ENCODE measurements around the gene PSMA3. TPM values are rescaled to one million over a fixed set of nuclear protein-coding genes. Genes with fewer than 3 reads are reported as not detected.

The PSMA3 gene
- total and polyA plus RNA-seq, 9 of the 15 experiments (the other 6 are each of a cell fraction or from before 2014, with no cell fraction given) = 129 to 786 (median 319) TPM

GRCh38 chr14:58216544-58216943, 28.1 kb upstream of the PSMA3 start:
- ChIA-PET CTCF (ENCODE audit: low intra/inter-chr PET ratio) (no interaction called here), POLR2A (interaction anchor here (0.6 kb wide), 1 partner anchor 30 kb away, joined by 3 read pairs; no protein-coding TSS in a partner anchor)
- DNase-seq (ENCODE audit: extremely low read depth in 1 of 4, low spot score in 3 of 4) = no peak
- TF ChIP-seq NFE2 (IDR thresholded peaks at IDR 0.05; ENCODE audit: low read depth) (peak; percentile 42), ZNF511 (CRISPR knock-in tag; IDR thresholded peaks at IDR 0.05) (no peak)
- Histone ChIP-seq H3K79me2 (ENCODE audit: control insufficient read depth, insufficient read depth, low read length) (no peaks in the 10 kb centered on the region), H3K36me3 (ENCODE audit: control insufficient read depth, insufficient read depth, low read length) (peaks cover 34% of the 10 kb centered on the region), H3K27ac (ENCODE audit: extremely low read depth, low read depth, low read length) (no peak overlapping the region), H3K9ac (ENCODE audit: insufficient read depth in 1 of 2, low read depth in 2 of 2, low read length in 2 of 2) (no peak overlapping the region), H3K27me3 (ENCODE audit: control insufficient read depth in 2 of 2, insufficient read depth in 2 of 2, low read length in 2 of 2) (no peaks in the 10 kb centered on the region), H3K9me1 (ENCODE audit: control insufficient read depth, insufficient read depth, low read length) (no peaks in the 10 kb centered on the region), H3K9me3 (replicated peaks; ENCODE audit: control insufficient read depth, insufficient read depth, low read depth, low read length) (no peaks in the 10 kb centered on the region), H3K4me2 (ENCODE audit: insufficient read depth, low read length) (no peak overlapping the region), H3K4me1 (replicated peaks in 1 of 2; ENCODE audit: control insufficient read depth in 2 of 2, insufficient read depth in 2 of 2, low read length in 2 of 2) (peaks cover 0 to 2% of the 10 kb centered on the region in 2 experiments; a peak in 2 of 5 replicates), H4K20me1 (replicated peaks; ENCODE audit: control insufficient read depth, insufficient read depth, low read length) (no peaks in the 10 kb centered on the region), H2AFZ (ENCODE audit: low read depth, low read length) (no peak overlapping the region), H3K4me3 (no peak overlapping the region)
- in situ Hi-C loops (cut with MboI) (no loop called here), intact Hi-C loops (cut with micrococcal nuclease) (no loop called here)
- no peak for ATAC-seq
- no peak for FAIRE-seq
- no TSS peak for BruUV-seq (replicated peaks)
- WGBS (ENCODE audit: insufficient coverage, low coverage, missing lambda C conversion rate) = 44% methylated on average over 2 of the region's 2 CpGs

DNA sequence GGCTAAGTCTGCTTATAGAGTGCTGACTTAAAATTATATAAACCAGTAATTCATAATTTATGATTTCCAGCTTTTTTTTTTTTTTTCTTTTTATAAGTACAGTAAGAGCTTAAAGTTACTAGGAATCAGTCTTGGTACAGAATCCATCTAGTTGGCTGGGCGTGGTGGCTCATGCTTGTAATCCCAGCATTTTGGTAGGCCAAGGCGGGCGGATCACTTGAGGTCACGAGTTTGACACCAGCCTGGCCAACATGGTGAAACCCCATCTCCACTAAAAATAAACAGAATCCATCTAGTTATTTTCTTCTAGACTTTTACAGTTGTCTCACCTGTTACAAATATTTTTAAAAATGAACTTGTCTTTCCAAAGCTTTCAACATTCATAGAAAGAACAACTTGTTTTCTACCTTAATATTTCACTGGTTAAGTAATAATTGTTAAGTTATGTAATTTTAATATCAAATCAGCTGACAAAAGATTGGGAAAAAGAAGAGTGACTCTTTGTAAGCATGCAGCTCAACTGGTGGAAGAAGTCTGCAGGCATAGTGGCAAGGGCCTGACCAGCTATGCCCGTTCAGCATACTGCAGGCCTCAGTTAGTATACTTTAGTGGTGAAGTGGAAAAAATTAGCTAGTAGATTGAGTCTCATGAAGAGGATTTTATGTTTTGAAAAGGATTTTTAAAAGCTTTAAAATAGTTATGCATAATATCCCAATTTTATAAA, 17.4 kb upstream of the PSMA3 start:
- in situ Hi-C loops (cut with MboI) = no loop called here
- no peaks in the 10 kb centered on the region for H3K9me3 ChIP-seq (replicated peaks; ENCODE audit: control insufficient read depth, insufficient read depth, low read depth, low read length)
- no peak overlapping the region for H3K9ac ChIP-seq (ENCODE audit: insufficient read depth in 1 of 2, low read depth in 2 of 2, low read length in 2 of 2)
- 96% methylated on average over 5 of the region's 5 CpGs for WGBS (ENCODE audit: insufficient coverage, low coverage, missing lambda C conversion rate)
- no peaks in the 10 kb centered on the region for H3K4me1 ChIP-seq (replicated peaks in 1 of 2; ENCODE audit: control insufficient read depth in 2 of 2, insufficient read depth in 2 of 2, low read length in 2 of 2)
- H3K4me3 ChIP-seq = no peak overlapping the region
- ATAC-seq = no peak
- BruUV-seq (replicated peaks) = no TSS peak
- no peaks in the 10 kb centered on the region for H4K20me1 ChIP-seq (replicated peaks; ENCODE audit: control insufficient read depth, insufficient read depth, low read length)
- ChIA-PET CTCF (ENCODE audit: low intra/inter-chr PET ratio) (no interaction called here), POLR2A (interaction anchor here (0.9 kb wide), 1 partner anchor 10 kb away, joined by 4 read pairs; no protein-coding TSS in a partner anchor)
- H3K79me2 ChIP-seq (ENCODE audit: control insufficient read depth, insufficient read depth, low read length) = no peaks in the 10 kb centered on the region
- no peak for DNase-seq (ENCODE audit: extremely low read depth in 1 of 4, low spot score in 3 of 4)
- intact Hi-C loops (cut with micrococcal nuclease) = no loop called here
- no peaks in the 10 kb centered on the region for H3K9me1 ChIP-seq (ENCODE audit: control insufficient read depth, insufficient read depth, low read length)
- no peaks in the 10 kb centered on the region for H3K27me3 ChIP-seq (ENCODE audit: control insufficient read depth in 2 of 2, insufficient read depth in 2 of 2, low read length in 2 of 2)
- FAIRE-seq = no peak
- H3K4me2 ChIP-seq (ENCODE audit: insufficient read depth, low read length) = no peak overlapping the region
- H3K27ac ChIP-seq (ENCODE audit: extremely low read depth, low read depth, low read length) = no peak overlapping the region
- H3K36me3 ChIP-seq (ENCODE audit: control insufficient read depth, insufficient read depth, low read length) = no peaks in the 10 kb centered on the region
- no peak overlapping the region for H2AFZ ChIP-seq (ENCODE audit: low read depth, low read length)
- TF ChIP-seq ARID1B (IDR thresholded peaks at IDR 0.05) = no peak
- TF ChIP-seq ZNF445 (CRISPR knock-in tag; IDR thresholded peaks at IDR 0.05; ENCODE audit: low read depth) = no peak
- no peak for TF ChIP-seq ZNF146 (CRISPR knock-in tag; IDR thresholded peaks at IDR 0.05; ENCODE audit: unreplicated experiment)
- TF ChIP-seq, protein P1, sequence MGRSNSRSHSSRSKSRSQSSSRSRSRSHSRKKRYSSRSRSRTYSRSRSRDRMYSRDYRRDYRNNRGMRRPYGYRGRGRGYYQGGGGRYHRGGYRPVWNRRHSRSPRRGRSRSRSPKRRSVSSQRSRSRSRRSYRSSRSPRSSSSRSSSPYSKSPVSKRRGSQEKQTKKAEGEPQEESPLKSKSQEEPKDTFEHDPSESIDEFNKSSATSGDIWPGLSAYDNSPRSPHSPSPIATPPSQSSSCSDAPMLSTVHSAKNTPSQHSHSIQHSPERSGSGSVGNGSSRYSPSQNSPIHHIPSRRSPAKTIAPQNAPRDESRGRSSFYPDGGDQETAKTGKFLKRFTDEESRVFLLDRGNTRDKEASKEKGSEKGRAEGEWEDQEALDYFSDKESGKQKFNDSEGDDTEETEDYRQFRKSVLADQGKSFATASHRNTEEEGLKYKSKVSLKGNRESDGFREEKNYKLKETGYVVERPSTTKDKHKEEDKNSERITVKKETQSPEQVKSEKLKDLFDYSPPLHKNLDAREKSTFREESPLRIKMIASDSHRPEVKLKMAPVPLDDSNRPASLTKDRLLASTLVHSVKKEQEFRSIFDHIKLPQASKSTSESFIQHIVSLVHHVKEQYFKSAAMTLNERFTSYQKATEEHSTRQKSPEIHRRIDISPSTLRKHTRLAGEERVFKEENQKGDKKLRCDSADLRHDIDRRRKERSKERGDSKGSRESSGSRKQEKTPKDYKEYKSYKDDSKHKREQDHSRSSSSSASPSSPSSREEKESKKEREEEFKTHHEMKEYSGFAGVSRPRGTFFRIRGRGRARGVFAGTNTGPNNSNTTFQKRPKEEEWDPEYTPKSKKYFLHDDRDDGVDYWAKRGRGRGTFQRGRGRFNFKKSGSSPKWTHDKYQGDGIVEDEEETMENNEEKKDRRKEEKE (IDR thresholded peaks at IDR 0.05; ENCODE audit: borderline replicate concordance in 1 of 2, control insufficient read depth in 1 of 2, low read depth in 2 of 2, low read length in 1 of 2) = no peak
- TF ChIP-seq, protein P2, sequence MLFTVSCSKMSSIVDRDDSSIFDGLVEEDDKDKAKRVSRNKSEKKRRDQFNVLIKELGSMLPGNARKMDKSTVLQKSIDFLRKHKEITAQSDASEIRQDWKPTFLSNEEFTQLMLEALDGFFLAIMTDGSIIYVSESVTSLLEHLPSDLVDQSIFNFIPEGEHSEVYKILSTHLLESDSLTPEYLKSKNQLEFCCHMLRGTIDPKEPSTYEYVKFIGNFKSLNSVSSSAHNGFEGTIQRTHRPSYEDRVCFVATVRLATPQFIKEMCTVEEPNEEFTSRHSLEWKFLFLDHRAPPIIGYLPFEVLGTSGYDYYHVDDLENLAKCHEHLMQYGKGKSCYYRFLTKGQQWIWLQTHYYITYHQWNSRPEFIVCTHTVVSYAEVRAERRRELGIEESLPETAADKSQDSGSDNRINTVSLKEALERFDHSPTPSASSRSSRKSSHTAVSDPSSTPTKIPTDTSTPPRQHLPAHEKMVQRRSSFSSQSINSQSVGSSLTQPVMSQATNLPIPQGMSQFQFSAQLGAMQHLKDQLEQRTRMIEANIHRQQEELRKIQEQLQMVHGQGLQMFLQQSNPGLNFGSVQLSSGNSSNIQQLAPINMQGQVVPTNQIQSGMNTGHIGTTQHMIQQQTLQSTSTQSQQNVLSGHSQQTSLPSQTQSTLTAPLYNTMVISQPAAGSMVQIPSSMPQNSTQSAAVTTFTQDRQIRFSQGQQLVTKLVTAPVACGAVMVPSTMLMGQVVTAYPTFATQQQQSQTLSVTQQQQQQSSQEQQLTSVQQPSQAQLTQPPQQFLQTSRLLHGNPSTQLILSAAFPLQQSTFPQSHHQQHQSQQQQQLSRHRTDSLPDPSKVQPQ (CRISPR knock-in tag; IDR thresholded peaks at IDR 0.05; ENCODE audit: borderline replicate concordance) = no peak

Measured in K562 (cell line).